ENCODE results near the gene KCNAB3.
"Not testable (repeated sequence)": the region's sequence is repeated elsewhere in the genome, so short reads cannot be mapped to it uniquely, and the experiment has no call there.

KCNAB3 gene
- 5.3 to 5.9 reads per million in 2 donors for total RNA-seq

DNA sequence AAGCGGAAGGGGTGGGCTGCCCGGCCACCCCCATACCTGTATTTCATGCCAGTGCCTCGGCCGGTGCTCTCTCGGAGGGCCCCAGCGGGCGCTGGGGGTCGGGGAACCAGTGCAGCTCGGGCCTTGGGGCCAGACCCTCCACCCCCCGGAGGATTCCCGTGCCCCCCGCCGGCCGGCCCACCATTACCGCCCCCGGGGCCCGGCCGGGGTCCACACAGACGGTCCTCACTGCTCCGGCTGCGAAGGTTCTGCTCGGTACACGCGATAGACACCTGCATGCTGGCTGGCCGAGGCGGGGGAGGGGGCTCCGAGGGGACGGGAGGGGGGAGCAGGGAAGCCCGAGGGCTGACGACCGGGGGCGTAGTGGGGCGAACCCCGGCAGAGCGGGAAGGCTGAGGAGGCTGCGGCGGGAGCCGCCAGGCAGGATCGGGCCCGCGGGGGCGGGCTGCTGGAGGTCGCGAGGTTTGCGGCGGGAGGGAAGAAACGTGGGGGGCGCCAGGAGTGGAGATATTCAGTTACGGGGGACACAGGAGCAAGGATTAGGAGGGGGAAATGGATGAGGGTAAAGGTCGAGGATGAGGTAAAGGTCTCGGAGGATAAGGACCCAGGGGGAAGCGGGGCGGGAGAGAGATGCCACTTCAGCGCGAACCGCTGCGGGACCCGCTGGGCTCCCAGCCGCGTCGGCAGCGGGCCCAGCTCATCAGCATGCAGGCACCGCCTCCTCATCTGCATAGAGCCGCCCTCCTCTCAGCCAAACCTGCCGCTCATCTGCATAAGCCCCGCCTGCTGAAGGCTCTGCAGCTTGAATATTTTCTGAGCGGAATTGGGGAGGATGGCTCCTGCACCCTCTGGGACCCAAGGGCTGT lies at the start of gene KCNAB3:
TSS of gene KCNAB3 (minus strand) at position 699 of the 866 bp plus-strand sequence. CDS start at position 278, 421 bp downstream.
- DNase-seq: peak in 4 of 5 experiments; percentile 20 to 85 (median 44)

DNA sequence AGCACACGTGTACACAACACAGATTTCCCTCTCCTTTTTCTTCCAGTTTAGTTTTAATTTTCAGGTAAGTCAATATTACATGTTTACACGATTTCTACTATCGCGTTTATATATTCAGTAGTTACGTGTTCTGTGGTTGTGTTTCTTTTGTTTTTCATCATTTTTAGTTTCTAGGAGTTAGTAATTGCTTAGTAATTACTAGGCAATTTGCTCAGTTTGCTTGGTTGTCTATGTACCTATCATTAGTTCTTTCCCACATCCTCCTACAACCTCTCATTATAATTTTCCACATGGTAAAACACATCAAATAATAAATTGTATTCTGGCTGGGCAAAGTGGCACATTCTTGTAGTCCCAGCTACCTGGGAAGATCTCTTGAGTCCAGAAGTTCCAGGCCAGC lies 48.1 kb upstream of the KCNAB3 start:
- no peak for DNase-seq

DNA sequence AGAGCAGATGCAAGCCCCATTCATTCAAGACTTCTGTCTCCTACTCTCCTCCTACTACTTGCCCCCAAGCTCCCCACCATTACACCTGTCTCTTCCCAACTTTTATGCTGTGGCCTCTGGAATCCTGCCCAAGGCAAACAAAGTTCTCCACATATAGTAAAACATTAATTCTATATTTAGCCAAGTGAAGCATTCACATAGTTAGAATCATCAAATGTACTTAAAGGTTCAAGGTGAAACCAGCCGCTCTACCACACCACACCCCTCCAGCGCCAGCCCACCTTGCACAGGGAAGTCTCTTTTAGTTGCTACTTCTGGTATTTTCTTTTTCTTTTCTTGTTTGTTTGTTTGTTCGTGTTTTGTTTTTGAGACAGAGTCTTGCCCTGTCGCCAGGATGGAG lies 47.4 kb upstream of the KCNAB3 start:
- DNase-seq: no peak

DNA sequence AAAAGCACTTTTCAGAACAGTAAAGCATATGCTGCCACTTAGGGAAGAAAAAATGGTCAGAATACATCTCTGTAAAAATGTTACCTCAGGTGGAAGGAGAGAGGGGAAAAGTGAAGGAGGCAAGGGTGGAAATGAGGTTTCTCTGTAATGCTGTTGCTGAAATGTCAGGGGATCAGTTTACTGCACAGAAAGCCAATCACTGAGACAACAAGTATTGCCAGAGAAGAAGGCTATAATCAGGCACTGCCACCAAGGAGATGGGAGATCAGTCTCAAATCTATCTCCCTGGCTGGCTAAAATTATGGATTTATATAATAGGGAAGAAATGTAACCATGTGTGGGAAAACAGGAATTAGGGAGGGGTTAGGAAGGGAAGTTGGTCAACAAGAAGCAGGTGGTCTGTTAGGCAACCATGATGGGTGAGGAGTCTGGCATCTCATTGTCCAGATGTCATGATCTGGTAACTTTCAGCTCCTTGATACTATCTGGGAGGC lies 45.0 kb upstream of the KCNAB3 start:
- no peak for DNase-seq

DNA sequence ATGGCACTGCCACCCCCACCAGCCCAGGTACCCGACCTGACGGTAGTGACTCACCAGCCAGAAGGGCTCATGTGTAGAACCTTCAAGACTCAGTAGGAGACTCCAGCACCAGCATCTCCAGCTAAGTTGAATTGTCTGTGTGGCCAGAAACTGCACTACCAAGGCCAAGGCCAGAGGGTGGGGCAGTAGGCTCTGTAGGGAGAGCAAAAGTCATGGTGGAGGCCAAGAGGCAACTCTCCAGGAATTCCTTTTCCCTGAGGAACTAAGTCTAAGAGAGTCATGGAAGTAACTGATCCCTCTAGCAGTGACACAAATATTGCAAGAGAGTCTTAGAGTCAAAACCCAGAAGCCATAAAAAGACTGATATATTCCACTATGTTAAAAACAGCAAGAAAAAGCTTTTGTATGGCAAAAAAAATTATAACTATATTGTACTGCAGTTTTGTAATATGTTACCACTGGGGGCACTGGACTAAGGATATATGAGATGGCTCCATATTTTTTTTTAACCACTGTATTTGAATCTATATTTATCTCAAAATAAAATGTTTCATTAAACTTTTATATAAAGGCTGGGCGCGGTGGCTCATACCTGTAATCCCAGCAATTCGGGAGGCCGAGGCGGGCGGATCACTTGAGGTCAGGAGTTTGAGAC lies 42.6 kb upstream of the KCNAB3 start:
- DNase-seq: no peak

DNA sequence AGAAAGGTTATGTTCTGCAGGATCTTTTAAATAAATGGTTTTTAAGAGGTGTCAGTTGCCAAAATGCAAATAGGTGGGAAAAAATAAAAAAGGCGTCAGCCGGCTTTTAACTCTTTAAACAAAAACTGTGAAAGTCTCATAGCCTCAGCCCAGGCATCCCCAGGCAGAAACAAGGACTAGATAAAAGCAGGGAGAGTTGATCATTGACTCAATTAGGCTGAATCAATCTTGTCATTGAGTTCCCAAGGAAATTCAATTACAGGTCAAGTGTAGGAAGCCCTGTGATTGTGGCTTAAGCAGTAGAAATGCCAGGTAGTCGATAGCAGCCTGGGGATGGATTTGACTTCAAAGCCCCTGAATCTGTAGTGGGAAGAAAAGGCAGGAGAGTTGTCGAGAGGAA lies 42.0 kb upstream of the KCNAB3 start:
- no peak for DNase-seq

DNA sequence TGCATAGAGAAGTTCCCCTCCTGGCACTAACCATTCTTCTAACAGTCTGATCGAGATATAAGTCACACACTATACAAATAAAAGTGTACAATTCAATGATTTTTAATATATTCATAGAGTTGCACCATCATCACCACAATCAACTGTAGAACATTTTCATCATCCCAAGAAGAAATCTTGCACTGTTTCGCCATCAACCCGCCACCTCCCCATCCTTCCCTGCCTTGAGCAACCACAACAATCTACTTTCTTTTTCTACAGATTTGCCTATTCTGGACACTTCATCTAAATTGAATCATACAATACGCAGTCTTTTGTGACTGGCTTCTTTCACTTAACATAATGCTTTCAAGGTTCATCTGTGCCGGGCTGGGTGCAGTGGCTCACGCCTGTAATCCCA lies 39.8 kb upstream of the KCNAB3 start:
- DNase-seq: no peak

DNA sequence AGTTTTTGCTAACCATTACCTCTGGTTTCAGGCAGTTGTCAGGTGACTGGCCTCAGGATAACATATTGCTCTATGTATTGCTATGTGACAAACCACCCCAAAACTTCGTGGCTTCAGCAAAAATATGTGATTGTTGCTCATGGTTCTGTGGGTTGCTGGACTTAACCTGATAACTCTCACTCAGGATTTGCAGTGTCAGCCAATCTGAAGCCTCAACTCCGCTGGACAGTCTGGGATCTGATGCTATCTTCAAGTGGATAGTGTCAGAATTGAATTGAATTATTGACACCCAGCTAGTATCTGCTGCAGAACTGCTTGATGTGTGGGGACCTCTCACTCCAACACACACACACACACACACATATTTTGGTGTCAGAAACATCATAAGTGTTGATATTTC lies 38.1 kb upstream of the KCNAB3 start:
- no peak for DNase-seq

DNA sequence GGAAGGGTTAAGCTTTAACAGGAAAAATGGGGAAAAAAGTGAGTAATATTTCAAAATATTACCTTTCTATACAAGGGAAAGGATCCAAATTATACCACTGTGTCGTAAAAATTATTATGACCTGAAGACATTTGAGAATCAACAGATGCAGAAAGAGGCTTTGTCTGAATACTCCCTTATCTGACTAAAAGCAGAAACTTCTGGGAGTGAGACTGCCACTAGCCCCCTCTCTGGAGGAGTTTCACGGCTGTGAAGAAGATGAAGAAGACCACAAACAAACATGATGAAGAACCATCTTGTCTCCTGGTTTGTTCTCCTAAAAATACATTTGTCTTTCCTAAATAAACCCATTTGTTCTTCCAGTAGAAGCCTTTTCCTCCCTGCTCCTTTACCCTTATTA lies 31.8 kb upstream of the KCNAB3 start:
- DNase-seq: no peak

DNA sequence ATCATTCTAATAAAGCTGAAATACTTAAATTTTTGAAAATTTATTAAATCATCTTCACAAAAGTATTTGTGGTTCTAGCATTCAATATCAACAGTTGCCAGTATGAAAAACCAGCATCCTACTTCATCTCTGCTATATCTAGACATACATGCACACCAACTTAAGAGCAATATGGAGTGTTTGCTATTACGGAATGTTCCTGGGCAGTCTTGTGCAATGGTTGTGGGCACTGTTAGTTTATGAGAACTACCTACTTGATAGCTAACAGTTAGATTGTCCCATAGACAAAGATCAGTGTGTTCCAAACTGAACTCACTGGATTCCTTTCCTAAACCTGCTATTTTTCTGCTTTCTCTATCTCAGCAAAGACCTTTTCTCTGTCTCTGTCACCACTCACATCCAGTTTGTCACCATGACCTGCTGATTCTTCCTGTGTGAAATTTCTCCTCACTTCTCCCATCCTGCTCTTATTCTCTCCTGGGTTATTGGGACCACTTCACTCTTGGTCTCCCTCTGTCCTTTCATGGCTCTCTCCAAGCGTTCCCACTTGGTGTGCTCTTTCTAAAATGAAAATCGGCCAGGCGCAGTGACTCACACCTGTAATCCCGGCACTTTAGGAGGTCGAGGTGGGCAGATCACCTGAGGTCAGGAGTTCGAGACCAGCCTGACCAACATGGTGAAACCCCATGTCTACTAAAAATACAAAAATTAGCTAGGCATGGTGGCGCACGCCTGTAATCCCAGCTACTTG lies 30.0 kb upstream of the KCNAB3 start:
- DNase-seq: no peak

DNA sequence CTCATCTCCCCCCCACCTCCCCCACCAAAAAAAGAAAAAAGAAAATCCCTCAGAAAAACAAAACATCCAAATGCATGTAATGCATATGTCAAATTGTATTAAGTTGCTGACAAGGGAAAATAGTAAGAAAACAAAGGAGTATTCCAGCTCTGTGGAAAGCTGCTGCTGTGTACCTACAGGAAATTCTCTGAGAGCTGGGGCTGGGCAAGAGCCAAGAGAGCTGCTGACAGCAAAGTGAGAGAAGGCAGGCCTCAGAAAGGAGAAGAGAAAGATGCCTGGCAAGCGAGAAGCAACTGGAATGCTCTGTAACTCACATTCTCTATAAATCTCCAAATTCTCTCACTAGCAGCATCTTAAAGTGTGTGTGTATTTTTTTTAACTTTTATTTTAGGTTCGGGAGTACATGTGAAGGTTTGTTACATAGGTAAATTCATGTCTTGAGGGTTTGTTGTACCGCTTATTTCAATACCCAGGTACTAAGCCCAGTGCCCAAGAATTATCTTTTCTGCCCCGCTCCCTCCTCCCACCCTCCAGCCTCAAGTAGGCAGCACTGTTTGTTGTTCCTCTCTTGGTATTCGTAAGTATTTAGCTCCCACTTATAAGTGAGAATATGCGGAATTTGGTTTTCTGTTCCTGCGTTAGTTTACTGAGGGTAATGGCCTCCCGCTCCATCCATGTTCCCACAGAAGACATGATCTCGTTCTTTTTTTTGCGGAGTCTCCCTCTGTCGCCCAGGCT lies 26.7 kb upstream of the KCNAB3 start:
- no peak for DNase-seq

DNA sequence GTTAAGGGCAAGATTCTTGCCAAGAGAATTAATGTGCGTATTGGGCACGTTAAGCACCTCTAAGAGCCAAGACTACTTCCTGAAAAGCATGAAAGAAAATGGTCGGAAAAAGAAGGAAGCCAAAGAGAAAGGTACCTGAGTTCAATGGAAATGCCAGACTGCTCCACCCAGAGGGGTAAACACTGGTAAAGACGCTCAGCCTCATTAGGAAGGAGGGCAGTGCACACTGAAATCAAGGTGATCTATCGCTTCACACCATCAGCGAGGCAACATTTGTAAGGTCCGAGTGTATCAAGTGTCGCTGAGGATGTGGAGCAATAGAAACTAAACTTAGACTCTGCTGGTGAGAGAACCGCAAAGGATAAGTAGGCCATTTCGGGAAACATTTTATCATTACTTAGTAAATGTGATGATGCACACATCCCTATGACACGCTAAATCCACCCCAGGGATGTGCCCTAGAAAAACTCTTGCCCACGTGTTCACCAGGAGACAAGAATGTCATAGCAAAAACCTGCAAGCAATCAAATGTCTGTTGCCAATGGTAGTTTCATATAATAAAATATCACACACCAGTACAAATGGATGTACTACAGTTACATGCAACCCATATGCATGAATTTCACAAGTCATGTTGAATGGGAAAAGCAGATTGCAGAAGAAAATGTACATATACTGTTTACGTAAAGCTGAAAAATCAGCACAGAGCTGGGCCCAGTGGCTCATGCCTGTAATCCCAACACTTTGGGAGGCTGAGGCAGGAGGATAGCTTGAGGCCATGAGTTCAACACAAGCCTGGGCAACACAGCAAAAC lies 26.0 kb upstream of the KCNAB3 start:
- DNase-seq: no peak

DNA sequence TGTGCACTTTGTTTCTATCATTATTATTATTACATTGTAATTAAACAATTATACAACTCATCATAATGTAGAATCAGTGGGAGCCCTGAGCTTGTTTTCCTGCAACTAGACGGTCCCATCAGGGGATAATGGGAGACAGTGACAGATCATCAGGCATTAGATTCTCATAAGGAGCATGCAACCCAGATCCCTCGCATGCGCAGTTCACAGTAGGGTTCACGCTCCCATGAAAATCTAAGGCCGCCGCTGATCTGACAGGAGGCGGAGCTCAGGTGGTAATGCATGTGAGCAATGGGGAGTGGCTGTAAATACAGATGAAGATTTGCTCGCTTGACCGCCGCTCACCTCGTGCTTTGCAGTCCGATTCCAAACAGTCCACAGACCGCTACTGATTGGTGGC lies 23.6 kb upstream of the KCNAB3 start:
- DNase-seq: not testable (repeated sequence)

DNA sequence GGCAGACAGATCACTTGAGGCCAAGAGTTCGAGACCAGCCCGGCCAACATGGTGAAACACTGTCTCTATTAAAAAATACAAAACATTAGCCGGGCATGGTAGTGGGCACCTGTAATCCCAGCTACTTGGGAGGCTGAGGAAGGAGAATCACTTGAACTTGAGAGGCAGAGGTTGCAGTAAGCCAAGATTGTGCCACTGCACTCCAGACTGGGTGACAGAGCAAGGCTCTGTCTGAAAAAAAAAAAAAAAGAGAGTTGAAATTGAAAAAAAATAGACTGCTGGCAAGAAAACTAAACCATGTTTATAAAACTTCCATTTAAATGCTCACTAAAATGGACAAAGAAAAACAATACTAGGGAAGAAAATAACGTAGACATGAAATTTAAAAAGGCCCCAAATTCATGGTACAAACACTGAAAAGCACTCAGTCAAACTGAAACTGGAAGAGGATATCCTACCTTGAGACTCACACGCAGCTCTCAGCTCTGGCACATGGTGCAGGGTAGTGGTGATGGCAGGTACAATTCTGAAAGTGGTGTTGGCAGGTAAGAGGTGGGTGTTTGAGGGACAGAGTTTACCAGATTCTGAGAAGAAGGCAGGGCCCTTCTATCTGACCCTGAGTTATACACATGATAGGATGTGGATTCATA lies 21.6 kb upstream of the KCNAB3 start:
- peak in 2 of 5 experiments; percentile 14 to 89 for DNase-seq

DNA sequence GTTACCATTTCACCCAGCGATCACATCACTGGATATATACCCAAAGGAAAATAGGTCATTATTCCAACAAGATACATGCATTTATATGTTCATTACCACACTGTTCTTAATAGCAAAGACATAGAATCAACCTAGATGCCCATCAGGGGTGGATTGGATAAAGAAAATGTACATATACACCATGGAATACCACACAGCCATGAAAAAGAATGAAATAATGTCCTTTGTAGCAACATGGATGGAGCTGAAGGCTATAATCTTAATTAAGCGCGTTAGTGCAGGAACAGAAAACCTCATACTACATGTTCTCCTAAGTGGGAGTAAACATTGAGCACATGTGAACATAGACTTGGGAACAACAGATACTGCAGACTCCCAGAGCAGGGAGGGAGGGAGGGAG lies 20.9 kb upstream of the KCNAB3 start:
- DNase-seq: no peak

DNA sequence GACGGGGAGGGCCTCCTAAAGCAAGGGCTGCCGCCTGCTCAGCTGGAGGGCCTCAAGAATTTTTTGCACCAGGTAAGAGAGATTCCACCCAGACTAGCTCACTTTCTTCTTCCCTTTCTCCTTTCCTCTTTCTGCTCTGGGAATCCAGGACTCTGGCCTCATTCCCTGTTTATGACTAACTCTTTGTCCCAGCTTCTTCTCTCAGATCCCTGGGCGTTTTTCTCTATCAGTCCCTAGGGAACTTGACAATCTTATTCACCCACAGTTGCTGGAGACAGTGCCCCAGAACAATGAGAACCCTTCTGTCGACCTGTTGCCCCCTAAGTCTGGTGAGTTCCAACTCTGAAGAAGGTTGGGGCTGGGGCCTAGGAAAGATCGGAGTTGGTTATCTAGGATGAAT lies 18.0 kb upstream of the KCNAB3 start:
- no peak for DNase-seq

DNA sequence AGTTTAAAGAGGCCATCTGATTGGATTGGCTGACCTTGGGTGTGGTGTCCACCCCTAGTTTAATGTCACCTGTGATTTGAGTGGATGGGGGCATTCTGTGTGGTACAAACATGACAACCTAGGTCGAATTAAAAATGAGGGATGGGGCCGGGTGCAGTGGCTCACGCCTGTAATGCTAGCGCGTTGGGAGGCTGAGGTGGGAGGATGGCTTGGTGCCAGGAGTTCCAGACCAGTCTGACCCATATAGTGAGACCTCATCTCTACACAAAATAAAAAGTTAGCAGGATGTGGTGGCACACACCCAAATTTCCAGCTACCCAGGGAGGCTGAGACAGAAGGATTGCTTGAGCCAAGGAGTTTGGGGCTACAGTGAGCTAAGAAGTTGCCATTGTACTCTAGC lies 16.8 kb upstream of the KCNAB3 start:
- DNase-seq: no peak

DNA sequence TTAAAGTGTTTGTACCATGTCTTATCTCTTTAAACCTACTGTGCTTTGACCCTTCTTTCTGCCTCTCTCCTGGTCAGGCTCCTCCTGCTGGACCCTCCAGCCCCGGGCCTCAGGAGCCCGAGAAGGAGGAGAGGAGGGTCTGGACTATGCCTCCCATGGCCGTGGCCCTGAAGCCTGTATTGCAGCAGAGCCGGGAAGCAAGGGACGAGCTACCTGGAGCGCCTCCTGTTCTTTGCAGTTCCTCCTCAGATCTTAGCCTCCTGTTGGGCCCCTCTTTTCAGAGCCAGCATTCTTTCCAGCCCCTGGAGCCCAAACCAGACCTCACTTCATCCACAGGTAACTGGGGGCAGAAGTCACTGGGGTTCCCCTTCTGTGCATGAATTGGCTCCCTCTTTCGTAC lies 16.0 kb upstream of the KCNAB3 start:
- no peak for DNase-seq

DNA sequence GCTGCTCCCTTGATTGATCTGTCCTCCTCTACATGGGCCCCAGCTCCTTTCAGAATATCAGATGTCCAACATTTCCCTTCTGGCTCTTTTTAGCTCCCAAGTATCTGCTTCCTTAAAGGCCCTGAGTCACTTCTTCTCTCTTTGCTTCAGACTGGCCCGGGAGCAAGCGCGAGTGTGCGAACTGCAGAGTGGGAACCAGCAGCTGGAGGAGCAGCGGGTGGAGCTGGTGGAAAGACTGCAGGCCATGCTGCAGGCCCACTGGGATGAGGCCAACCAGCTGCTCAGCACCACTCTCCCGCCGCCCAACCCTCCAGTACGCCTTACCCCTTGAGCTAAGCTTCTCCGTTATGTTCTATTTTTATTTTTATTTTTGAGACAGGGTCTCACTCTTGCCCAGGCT lies 14.7 kb upstream of the KCNAB3 start:
- DNase-seq: no peak

DNA sequence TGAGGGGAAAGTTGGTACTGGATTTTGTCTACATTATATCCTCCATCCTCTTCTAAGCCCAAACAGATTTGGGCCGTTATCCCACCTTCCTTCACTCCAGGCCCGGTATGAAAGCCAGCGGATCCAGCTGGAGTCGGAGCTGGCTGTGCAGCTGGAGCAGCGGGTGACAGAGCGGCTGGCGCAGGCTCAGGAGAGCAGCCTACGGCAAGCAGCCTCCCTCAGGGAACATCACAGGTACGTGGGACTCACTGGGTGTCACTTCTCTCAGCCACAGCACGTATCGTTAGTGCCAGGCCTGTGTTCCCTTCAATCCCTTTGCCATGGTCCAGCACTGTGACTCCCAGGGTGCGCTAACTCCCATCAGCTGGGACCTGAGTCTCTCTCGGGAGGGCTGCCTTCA lies 13.6 kb upstream of the KCNAB3 start:
- no peak for DNase-seq

DNA sequence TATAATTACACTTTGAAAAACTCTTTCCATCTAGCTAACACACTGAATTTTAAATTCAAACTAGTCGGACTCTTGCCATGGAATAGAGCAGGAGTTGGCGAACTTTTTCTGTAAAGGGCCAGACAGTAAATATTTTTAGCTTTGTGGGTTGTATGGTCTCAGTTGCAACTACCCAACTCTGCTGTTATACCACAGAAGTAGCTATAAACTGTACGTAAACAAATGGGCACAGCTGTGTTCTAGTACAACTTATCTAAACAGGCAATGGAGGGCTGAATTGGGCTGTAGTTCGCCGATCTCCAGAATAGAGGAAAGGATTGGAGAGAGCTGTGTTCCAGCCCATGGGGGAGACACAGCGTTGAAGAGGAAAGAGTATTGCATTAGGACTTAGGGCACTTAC lies 11.1 kb upstream of the KCNAB3 start:
- no peak for DNase-seq
